ENCODE data around the gene PPP2R2D.
"Not testable (repeated sequence)": the region's sequence is repeated elsewhere in the genome, so short reads cannot be mapped to it uniquely, and the experiment has no call there.

Gene PPP2R2D

DNA sequence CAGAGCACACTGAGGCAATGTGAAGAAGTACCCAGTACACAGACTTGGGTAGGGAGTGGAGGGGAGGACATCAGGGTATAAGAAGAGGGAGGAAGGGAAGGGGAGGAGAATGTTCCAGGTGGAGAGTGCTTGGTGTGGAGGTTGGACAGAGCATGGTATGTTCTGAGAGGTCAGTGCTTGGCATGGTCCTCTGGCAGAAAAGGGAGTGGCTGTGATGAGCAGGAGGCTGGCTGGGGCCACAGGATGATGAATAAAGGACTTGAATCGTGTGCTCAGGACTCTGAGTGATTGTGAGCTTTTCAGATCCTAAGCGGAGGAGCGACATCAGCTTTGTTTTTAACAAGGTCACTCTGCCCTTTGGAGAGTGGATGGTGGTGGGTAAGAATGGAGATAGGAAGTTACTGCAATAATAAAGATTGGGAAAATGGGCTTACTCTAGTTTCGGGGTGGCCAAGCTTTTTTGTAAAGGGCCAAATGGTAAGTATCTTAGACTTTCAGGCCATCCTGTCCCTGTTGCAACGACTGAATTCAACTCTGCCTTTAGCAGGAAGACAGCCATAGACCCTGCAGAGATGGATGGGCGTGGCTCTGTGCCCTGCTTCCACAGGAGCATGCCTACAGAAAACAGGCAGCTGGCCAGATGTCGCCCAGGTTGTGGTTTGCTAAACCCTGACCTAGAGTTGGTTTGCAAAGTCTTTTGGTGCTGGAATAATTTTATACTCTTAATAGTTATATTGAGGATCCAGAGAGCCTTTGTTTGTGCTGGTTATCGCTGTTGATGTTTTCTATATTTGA is 8.4 kb downstream of the PPP2R2D start:
- DNase-seq: no peak

GRCh38 chr10:131909929-131910328 is 9.1 kb downstream of the PPP2R2D start:
- DNase-seq: no peak

GRCh38 chr10:131910663-131911314 is 10.0 kb downstream of the PPP2R2D start:
- DNase-seq: no peak

GRCh38 chr10:131911451-131911850 is 10.6 kb downstream of the PPP2R2D start:
- no peak for DNase-seq

- no peak for DNase-seq
Measured at GRCh38 chr10:131912620-131913019, 11.8 kb downstream of the PPP2R2D start.

GRCh38 chr10:131915484-131915883 is 14.7 kb downstream of the PPP2R2D start:
- DNase-seq: no peak

DNA sequence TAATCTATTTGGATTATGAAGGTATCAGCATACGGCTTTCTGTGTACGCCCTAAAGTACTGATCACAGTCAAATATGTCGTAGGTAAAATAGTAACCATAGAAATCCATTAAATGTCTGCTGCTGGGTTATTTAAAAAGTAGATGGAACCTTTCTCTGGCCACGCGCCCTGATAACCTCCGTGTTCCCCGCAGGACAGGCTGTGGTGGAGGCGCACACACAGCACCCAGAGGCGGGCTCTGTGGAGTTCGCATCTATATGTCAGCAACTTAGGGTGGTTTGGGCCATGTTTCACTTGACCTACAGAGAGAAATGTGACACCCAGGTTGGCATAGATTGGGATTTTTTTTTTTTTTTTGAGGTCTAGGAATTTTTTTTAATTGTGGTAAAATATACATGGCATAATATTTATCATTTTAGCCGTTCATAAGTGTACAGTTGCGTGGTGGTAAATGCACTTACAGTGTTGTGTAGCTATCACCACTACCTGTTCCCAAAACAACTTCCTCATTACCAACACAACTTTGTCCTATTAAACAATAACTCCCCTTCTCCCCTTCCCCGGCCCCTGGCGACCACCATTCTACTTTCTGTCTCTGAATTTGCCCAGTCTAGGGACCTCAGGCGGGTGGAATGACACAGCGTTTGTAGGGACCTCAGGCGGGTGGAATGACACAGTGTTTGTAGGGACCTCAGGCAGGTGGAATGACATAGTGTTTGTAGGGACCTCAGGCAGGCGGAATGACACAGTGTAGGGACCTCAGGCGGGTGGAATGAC is 15.4 kb downstream of the PPP2R2D start:
- no peak for DNase-seq

- DNase-seq: not testable (repeated sequence)
Measured at GRCh38 chr10:131916767-131917160, 16.0 kb downstream of the PPP2R2D start.

- DNase-seq: not testable (repeated sequence)
Measured at GRCh38 chr10:131917496-131917895, 16.7 kb downstream of the PPP2R2D start.

DNA sequence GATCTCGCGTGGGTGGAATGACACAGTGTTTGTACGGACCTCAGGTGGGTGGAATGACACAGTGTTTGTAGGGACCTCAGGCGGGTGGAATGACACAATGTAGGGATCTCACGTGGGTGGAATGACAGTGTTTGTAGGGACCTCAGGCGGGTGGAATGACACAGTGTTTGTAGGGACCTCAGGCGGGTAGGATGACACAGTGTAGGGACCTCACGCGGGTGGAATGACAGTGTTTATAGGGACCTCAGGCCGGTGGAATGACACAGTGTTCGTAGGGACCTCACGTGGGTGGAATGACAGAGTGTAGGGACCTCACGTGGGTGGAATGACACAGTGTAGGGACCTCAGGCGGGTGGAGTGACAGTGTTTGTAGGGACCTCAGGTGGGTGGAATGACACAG is 18.7 kb downstream of the PPP2R2D start:
- not testable (repeated sequence) for DNase-seq

DNA sequence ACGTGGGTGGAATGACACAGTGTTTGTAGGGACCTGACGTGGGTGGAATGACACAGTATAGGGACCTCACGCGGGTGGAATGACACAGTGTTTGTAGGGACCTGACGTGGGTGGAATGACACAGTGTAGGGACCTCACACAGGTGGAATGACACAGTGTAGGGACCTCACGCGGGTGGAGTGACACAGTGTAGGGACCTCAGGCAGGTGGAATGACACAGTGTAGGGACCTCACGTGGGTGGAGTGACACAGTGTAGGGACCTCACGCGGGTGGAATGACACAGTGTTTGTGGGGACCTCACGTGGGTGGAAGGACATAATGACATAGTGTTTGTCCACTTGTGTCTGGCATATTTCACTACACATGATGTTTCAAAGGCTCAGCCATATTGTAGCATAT is 19.3 kb downstream of the PPP2R2D start:
- no peak for DNase-seq

DNA sequence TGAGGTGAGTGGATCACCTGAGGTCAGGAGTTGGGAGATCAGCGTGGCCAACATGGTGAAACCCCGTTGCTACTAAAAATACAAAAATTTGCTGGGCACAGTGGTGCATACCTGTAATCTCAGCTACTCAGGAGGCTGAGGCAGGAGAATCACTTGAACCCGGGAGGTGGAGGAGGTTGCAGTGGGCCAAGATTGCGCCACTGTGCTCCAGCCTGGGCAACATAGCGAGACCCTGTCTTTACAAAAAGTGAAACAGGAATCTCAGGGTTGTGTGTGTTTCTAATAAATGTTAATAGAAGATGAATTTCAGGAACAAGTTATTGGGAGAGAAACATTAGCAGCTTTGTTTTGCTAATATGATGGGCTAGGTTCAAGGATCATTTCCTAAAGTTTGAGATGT is 19.9 kb downstream of the PPP2R2D start:
- DNase-seq: no peak

DNA sequence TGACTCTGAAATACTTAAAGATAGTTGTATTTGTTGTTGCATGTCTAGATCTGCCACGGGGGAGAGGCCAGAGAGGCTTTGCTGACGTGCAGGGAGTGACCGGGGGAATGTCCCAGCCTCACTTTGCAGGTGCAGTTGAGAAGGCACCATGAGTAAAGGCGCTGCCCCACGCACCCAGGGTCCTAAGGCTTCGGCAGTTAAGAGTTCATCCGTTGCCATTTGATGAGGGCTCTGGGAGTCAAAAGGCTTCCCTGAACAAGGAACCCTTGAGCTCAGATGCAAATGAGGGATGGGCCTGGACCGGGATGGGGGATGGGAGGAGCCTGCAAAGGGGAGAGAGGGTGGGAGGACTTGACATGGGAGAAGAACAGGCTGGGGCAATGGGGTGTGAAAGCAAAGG is 20.4 kb downstream of the PPP2R2D start:
- DNase-seq: no peak

- DNase-seq: no peak
Measured at GRCh38 chr10:131923038-131923756, 22.4 kb downstream of the PPP2R2D start.

GRCh38 chr10:131925011-131925649 is 24.3 kb downstream of the PPP2R2D start:
- no peak for DNase-seq

- DNase-seq: no peak
Measured at GRCh38 chr10:131925716-131926115, 24.9 kb downstream of the PPP2R2D start.

DNA sequence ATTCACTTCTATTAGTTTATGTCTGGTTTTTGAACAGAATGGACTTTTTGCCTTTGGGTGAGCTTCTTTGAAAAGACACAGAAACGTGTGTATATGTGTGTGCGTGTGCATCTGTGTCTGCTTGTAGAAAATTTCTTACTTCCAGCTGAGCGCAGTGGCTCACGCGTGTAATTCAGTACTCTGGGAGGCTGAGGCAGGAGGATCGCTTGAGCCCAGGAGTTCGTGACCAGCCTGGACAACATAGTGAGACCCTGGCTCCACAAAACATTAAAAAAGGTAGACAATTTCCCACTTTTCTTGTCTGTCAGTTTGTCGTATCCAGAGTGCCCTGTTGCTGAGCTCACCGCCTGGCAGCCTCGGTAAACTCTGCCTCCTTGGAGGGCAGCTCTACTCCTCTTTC is 25.4 kb downstream of the PPP2R2D start:
- DNase-seq: no peak

DNA sequence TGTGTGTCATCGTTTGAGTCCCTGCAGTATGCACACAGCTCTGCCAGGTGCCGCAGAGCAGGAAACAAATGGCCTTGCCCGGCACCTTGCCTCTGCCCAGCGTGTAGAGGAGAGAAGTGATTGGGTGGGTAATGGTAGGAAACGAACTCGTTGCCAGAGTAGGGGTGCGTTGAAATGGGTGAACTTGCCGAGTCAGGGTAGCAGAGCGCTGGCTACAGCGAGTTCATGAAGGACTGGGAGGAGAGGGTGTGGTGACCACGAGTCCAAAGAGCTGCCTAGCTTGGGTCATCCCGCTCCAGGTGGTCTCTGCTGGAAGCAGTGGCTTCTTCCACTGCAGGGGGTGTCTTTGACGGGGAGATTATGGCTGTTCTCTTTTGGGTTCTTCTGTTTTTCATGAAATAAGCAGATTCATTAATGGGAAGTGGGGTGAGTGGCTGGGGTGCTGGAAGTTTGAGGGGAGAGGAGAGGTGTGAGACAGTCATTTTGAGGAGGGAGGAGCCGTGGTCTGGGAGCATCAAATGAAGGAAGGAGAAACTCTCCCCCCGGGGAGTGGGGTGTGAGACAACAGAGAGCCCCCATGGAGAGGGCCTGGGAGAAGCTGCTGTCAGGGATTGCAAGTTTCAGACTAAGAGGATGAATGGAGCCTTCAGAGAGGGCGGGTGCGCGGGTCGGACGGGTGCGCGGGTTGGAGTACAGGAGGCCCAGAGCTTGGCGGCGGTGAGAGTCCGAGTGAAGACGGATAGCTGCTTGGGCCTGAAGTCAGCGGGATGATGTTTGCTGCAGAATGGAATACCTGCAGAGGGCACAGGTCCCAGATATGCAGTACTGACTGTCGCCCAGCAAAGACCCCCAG is 26.2 kb downstream of the PPP2R2D start:
- no peak for DNase-seq

DNA sequence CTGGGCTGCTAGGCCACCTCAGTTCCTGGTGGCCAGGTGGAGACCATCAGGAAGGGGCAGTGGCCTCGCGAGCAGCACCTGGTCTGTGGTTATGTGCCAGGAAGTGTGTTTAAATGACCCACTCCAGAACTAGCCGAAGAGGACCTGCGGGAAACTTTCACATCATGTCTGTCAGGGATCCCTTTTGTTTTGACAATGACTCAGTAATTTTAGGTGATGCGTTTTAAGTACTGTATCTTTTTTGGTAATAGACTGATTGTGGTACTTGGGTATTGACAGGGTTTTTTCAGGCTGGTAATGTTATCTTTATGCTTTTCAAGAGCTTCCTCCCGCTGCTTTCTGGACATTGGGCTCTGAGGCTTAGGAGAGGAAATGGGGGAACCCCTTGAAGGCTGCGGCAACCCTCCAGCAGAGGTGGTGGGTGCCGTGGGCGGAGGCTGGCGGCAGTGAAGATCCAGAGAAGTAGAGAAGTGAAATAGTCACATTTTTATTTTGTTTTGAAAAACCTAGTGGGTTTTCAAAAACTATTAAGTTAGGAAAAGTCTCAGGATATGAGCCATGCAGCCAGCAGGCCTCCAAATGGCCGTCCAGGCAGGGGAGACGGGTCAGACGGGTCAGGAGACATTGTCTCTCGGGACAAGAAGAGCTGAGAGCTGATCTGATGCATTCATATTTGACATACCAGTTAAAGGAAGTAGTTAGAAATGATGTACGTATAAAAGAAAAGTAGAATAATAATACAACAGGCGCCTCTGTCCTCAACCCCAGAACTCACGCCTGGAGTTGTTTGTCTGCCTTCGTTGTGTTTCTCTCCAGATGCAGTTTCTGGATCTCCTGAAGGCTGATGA is 27.7 kb downstream of the PPP2R2D start:
- no peak for DNase-seq

DNA sequence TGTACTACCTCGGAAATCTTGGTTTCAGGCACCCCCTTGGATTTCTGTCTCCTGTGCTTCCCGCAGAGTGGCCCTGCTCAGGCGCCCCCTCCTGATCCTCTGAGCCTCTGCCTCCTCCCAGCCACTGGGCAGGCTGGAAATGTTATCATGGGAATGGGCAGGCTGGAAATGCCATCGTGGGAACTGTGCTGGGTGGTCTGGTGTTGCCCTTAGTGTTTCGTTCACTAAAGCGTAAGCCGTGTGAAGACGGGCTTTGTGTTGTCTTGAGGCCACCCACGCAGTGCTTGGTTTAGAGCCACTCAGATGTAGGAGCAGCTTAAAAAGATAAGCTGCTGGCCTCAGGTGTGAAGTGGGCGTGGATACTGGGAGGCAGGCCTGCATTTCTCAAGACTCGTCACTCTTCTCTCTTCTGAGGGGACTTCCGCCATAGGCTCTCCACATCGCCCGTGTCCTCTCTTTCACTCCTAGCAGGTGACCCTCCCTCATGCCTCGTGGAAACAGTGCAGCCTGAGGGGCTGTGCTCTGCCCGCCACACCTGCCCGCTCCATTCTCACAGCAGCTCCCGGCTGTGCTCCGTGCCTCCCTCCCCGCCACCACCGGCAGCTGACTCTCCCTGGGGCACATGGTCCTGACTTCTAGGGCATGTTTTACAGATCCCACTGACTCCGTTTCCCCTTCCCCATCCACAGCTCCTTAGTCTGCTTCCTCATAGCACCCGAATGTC is 28.5 kb downstream of the PPP2R2D start:
- no peak for DNase-seq

Measured in NCI-H774 (cell line).